Uterus (tissue), 2 donors: ENCODE measurements around the gene C11orf98.

ENCODE experiments used
- POLR2A ChIP-seq, 2 donors: fragments of 450-650 bp; IDR thresholded peaks; one replicate each; pipeline ENCODE4 v1.6.1; 2016; ENCODE audit warnings: antibody characterized with exemption in 2 of 2, mild to moderate bottlenecking in 1 of 2, moderate library complexity in 1 of 2
- TF ChIP-seq, protein P1 (sequence below), 4 experiments: fragments of 200-600 bp in 2 of 4; fragments of 450-650 bp in 2 of 4; sonication (generic) in 2 of 4; IDR thresholded peaks; one replicate each; pipeline ENCODE4 v1.5.1; 2016 to 2019; ENCODE audit warnings: antibody characterized with exemption in 4 of 4, mild to moderate bottlenecking in 2 of 4, moderate library complexity in 1 of 4

DNA sequence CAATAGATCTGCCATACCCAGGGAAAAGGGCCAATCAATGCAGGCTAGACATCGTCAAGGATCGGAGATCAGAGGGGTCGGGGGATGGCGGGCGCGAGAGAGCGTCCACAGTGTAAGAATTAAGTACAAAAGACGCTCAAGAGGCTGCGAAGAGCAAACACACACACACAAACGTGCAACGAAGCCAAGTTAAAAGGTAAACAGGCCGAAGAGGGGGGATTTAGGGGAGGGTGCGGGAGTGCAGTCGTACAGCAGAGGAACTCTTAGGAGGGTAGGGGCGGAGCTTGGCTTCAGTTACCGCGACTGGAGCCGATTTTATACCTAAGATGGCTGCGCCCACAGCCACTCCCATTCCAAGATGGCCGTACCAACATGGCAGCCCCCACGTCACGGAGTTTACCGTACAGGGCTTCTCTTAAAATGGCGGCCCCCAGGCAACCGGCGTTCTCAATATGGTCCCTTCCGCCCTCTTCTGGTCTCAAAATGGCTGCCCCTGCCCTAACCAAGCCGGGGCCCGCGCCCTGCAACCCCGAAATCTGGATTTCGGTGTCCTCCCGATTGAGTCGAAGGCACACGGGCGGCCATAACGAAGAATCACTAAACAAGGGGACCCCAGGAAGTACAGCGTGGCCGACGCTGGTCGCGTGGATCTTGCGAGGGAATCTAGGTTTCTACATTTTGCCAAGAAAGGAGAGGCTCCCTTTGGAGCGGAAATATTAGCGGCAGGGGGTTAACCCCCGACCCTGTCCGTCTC, 44.4 kb upstream of the C11orf98 start:
- TF ChIP-seq POLR2A (IDR thresholded peaks at IDR 0.05), result peak; percentile 60 to 64
- TF ChIP-seq, protein P1, sequence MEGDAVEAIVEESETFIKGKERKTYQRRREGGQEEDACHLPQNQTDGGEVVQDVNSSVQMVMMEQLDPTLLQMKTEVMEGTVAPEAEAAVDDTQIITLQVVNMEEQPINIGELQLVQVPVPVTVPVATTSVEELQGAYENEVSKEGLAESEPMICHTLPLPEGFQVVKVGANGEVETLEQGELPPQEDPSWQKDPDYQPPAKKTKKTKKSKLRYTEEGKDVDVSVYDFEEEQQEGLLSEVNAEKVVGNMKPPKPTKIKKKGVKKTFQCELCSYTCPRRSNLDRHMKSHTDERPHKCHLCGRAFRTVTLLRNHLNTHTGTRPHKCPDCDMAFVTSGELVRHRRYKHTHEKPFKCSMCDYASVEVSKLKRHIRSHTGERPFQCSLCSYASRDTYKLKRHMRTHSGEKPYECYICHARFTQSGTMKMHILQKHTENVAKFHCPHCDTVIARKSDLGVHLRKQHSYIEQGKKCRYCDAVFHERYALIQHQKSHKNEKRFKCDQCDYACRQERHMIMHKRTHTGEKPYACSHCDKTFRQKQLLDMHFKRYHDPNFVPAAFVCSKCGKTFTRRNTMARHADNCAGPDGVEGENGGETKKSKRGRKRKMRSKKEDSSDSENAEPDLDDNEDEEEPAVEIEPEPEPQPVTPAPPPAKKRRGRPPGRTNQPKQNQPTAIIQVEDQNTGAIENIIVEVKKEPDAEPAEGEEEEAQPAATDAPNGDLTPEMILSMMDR (IDR thresholded peaks at IDR 0.05), result peak in 3 of 4 experiments; percentile 28 to 33 (median 31)
